ENCODE measurements around the gene MGA. TPM values are rescaled to one million over a fixed set of nuclear protein-coding genes. Genes with fewer than 3 reads are reported as not detected.

The MGA gene
- total RNA-seq, 1 donor = 61.8 TPM

DNA sequence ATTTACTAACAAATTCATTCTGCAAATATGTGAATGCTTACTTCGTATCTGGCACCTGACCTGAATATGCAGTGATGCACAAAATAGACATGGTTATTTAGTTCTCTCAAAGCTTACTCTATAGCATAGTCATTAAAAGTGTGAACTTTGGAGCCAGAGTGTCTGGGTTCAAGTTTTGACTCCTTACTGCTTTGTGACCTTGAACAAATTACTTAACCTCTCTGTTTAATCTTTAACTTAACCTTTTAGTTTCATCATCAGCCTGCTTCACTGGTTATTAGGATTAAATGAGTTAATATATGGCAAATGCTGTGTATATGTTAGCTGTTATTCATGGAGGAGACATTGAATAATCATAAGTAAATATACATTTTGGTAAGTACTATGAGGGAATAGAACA, 12.1 kb upstream of the MGA start:
- Histone ChIP-seq H3K27me3 (ENCODE audit: insufficient read depth, low read length) (no peaks in the 10 kb centered on the region), H3K4me1 (ENCODE audit: insufficient read depth, low read length) (peaks cover 25% of the 10 kb centered on the region), H3K9me3 (ENCODE audit: low read depth, low read length) (no peaks in the 10 kb centered on the region), H3K4me3 (ENCODE audit: low read length) (no peak overlapping the region)

DNA sequence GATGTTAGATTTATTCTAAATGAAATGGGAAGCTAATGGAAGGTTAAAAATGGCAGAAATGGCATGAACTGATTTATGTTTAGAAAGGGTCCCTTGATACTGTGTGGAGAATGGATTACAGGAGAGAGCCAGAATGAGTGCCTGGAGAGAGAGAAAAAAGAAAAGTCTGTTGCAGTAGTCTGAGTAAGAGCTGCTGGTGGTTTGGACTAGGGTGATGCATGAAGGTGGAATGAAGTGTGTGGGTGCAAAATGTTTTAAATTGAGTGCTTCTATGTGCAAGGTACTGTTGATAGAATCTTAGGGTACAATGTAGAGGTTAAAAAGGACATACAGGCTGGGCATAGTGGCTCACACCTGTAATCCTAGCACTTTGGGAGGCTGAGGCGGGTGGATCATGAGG, 11.4 kb upstream of the MGA start:
- Histone ChIP-seq H3K9me3 (ENCODE audit: low read depth, low read length) (no peaks in the 10 kb centered on the region), H3K27me3 (ENCODE audit: insufficient read depth, low read length) (no peaks in the 10 kb centered on the region), H3K4me1 (ENCODE audit: insufficient read depth, low read length) (peaks cover 28% of the 10 kb centered on the region), H3K4me3 (ENCODE audit: low read length) (no peak overlapping the region)

DNA sequence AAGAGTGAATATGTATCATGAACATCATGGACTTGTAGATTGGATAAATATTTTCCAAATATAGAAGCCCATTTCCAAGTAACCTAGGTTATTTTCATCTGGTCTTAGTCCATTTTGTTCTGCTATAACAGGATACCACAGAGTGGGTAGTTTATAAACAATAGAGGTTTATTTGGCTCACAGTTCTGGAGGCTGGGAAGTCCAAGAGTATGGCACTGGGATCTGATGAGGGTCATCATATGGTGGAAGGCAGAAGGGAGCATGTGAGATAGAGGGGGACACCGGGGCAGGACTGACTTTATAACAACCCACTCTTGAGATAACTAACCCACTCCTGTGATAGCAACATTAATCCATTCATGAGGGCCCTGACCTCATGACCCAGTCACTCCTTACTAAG, 9.4 kb upstream of the MGA start:
- no peak overlapping the region for H3K4me3 ChIP-seq (ENCODE audit: low read length)
- peaks cover 23% of the 10 kb centered on the region for H3K4me1 ChIP-seq (ENCODE audit: insufficient read depth, low read length)
- no peaks in the 10 kb centered on the region for H3K9me3 ChIP-seq (ENCODE audit: low read depth, low read length)
- no peaks in the 10 kb centered on the region for H3K27me3 ChIP-seq (ENCODE audit: insufficient read depth, low read length)

DNA sequence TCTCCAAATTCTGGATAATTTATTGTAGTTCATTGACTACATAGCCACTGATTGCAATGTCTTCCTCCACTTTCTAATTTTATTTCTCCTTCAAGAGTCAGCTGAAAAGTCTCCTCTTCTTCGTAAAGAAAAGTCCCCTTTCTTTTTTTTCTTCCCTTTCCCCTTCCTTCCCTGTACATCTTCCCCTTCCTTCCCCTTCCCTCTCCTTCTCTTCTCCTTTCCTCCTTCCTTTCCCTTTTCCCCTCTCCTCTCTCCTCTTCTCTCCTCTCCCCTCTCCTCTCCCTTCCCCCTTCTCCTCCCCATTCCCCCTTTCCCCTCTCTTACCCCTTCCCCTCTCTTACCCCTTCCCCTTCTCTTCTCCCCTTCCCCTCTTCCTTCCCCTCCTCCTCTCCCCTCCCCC, 8.8 kb upstream of the MGA start:
- Histone ChIP-seq H3K4me1 (ENCODE audit: insufficient read depth, low read length) (peaks cover 19% of the 10 kb centered on the region), H3K4me3 (ENCODE audit: low read length) (no peak overlapping the region), H3K27me3 (ENCODE audit: insufficient read depth, low read length) (no peaks in the 10 kb centered on the region), H3K9me3 (ENCODE audit: low read depth, low read length) (no peaks in the 10 kb centered on the region)

DNA sequence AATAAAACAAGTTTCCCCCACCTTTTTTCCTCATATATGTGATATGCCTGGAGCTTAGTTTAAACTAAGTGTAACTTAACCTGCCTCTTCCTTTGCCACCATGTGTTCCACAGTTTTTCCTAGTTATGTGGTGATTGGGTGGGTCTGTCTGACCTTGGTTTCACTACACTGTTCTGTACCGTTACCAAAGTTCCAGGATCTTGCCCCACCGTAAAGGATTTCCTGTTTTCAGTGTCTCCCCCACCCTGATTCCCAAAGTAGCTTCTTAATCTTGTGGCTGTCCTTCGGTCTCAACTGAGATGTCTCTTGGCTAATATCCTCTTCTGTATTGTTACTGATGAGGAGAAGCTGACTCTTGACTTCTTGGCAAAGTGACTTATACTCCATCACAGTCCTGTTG, 6.4 kb upstream of the MGA start:
- H3K4me3 ChIP-seq (ENCODE audit: low read length) = no peak overlapping the region
- H3K9me3 ChIP-seq (ENCODE audit: low read depth, low read length) = no peaks in the 10 kb centered on the region
- peaks cover 6% of the 10 kb centered on the region for H3K4me1 ChIP-seq (ENCODE audit: insufficient read depth, low read length)
- no peaks in the 10 kb centered on the region for H3K27me3 ChIP-seq (ENCODE audit: insufficient read depth, low read length)

DNA sequence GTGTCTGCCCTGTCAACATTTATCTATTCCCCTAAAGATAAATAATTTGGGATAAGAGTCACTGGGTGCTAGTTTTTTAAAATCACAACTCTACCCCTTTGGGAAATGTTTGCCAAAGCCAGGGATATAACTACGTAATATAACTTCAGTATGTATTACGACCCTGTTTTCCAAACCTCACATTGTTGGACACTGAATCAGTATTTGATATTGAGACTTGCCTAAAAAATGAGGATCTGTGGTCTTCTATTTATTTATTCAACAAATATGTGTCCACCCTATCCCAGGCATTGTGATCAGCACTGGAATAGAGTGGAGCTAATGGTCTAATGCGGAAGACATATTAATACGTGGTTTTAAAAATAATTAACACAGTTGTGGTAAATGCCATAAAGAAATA, 4.5 kb upstream of the MGA start:
- Histone ChIP-seq H3K9me3 (ENCODE audit: low read depth, low read length) (no peaks in the 10 kb centered on the region), H3K27me3 (ENCODE audit: insufficient read depth, low read length) (no peaks in the 10 kb centered on the region), H3K4me3 (ENCODE audit: low read length) (no peak overlapping the region), H3K4me1 (ENCODE audit: insufficient read depth, low read length) (peaks cover 18% of the 10 kb centered on the region)

DNA sequence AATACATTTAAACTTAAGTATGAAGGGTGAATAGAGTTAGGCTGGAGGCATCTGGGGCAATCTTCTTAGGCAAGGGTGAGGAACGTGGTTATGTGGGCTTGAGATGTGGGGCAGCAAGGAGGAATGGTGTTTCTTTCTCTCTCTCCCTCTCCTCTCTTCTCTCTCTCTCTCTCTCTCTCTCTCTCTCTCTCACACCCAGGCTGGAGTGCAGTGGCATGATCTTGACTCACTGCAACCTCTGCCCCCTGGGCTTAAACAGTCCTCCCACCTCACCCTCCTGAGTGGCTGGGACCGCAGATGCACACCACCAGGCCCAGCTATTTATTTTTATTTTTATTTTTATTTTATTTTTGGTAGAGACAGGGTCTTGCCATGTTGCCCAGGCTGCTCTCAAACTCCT, 4.0 kb upstream of the MGA start:
- H3K4me3 ChIP-seq (ENCODE audit: low read length) = no peak overlapping the region
- H3K9me3 ChIP-seq (ENCODE audit: low read depth, low read length) = no peaks in the 10 kb centered on the region
- H3K27me3 ChIP-seq (ENCODE audit: insufficient read depth, low read length) = no peaks in the 10 kb centered on the region
- peaks cover 23% of the 10 kb centered on the region for H3K4me1 ChIP-seq (ENCODE audit: insufficient read depth, low read length)

DNA sequence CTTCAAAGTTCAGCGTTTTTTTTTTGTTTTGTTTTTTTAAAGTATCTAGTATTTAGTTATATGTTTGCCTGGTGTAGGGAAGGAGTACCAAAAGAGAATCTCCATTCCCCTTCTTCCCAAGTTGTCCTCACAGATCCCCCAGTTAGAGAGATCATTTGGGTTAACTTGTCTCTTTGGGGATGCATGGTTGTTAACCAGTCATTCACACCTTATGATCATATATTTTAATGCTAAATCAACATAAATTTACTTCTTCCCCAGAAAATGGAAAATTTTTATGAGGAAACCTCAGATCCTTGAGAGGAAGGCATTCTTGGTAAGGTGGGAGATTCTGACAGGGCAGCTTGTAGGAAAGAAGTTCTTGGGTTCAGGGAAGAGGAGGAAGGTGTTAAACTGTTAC, 1.5 kb upstream of the MGA start:
- Histone ChIP-seq H3K27me3 (ENCODE audit: insufficient read depth, low read length) (no peaks in the 10 kb centered on the region), H3K4me3 (ENCODE audit: low read length) (no peak overlapping the region), H3K9me3 (ENCODE audit: low read depth, low read length) (no peaks in the 10 kb centered on the region), H3K4me1 (ENCODE audit: insufficient read depth, low read length) (peaks cover 32% of the 10 kb centered on the region)

DNA sequence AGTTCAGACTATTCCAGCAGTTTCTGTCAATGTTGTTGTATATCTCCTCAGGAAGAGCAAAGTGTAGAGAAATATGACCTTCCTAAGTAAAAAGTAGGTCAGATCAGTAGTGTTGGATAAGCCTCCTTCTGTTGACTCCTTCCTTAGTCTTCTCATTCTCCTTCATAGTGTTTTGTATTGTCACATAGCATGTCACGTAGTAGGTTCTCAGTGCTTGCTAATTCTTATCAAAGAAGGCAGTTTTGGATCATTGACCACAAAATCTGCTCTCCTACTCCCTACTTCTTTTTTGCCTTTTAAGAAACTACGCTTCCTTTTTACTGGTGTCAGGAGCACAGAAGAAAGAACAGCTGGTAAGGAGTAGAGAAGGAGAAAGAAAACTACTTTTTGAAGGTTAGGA, 1.0 kb upstream of the MGA start:
- H3K9me3 ChIP-seq (ENCODE audit: low read depth, low read length) = no peaks in the 10 kb centered on the region
- peaks cover 29% of the 10 kb centered on the region for H3K4me1 ChIP-seq (ENCODE audit: insufficient read depth, low read length)
- no peak overlapping the region for H3K4me3 ChIP-seq (ENCODE audit: low read length)
- no peaks in the 10 kb centered on the region for H3K27me3 ChIP-seq (ENCODE audit: insufficient read depth, low read length)

DNA sequence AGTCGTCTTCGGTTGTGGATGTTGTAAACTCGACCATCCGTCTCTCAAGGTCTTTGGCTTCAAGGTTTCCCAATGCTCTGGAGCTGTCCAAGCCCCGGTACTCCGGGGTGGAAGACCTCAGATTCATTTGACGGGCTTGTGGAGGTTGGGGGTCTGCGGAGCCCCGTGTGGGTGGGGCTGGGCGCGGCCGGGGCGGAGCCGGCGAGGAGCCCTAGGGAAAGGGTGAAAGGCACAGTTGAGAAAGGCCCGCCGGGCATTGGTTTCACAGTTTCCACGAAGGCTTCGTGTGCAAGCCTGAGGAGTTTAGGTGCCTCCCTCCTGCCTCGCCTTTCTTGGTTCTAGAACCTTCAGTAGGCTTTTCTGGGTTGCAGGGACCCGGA, 360 bp upstream of the MGA start:
- H3K4me3 ChIP-seq (ENCODE audit: low read length) = peak overlapping the region; percentile 42
- no peaks in the 10 kb centered on the region for H3K9me3 ChIP-seq (ENCODE audit: low read depth, low read length)
- peaks cover 29% of the 10 kb centered on the region for H3K4me1 ChIP-seq (ENCODE audit: insufficient read depth, low read length)
- no peaks in the 10 kb centered on the region for H3K27me3 ChIP-seq (ENCODE audit: insufficient read depth, low read length)

DNA sequence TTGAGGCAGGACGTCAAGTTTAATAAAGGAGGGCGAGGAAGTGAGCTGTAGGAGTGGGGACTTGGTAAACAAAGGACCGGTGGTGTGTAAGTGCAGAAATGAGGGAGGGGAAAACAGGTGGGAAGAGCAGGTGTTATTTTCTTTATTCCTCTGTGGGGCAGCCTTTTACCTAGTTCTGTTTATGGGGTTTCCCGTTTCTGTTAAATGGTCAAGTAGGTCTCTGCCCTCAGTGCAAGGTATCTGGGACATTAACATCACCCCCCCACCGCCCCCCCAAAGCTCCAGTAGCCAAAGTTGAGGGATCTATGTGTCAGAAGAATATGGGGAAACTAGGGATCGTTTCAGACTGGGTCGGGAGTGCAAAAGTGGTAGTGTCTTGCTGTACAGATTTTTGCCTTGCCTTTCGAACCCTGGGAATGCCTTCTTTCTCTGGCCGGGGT, 893 bp downstream of the MGA start:
- Histone ChIP-seq H3K27me3 (ENCODE audit: insufficient read depth, low read length) (no peaks in the 10 kb centered on the region), H3K9me3 (ENCODE audit: low read depth, low read length) (no peaks in the 10 kb centered on the region), H3K4me3 (ENCODE audit: low read length) (peak overlapping the region; percentile 42), H3K4me1 (ENCODE audit: insufficient read depth, low read length) (peaks cover 33% of the 10 kb centered on the region)

DNA sequence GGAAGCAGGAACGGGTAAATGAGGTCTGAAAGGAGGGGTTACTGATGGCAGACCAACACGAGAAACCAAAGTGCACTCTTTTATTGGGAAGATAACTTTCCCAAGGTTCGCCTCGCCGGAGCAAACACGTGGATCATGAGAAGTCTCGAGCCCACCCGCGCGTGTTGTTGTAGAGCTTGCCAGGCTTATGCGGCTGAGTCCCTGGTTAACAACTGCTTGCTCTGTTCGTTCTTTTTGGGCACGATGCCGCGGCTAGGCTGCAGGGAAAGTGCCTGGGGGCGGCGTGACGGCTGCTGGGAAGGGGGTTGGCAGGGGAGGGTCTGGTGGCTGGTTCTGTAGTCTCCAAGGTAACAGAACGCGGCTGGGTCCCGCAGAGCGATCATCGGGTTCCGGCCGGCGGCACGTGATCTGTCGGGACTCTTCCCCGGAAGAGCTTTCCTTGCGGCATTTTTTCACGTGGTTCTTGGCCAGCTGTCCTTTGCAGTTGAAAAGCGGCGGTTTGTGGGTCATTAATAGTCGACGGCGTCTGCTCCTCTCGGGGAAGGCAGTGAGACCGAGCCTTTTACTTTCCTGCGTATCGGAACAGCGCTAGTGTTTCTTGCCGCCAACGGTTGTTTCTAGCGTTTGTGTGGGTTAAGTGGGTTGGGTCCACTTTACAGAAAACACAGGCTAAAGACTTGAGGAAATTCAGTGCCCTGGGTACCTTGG, 1.5 kb downstream of the MGA start:
- no peaks in the 10 kb centered on the region for H3K27me3 ChIP-seq (ENCODE audit: insufficient read depth, low read length)
- H3K4me1 ChIP-seq (ENCODE audit: insufficient read depth, low read length) = peaks cover 33% of the 10 kb centered on the region
- no peaks in the 10 kb centered on the region for H3K9me3 ChIP-seq (ENCODE audit: low read depth, low read length)
- H3K4me3 ChIP-seq (ENCODE audit: low read length) = peak overlapping the region; percentile 42

DNA sequence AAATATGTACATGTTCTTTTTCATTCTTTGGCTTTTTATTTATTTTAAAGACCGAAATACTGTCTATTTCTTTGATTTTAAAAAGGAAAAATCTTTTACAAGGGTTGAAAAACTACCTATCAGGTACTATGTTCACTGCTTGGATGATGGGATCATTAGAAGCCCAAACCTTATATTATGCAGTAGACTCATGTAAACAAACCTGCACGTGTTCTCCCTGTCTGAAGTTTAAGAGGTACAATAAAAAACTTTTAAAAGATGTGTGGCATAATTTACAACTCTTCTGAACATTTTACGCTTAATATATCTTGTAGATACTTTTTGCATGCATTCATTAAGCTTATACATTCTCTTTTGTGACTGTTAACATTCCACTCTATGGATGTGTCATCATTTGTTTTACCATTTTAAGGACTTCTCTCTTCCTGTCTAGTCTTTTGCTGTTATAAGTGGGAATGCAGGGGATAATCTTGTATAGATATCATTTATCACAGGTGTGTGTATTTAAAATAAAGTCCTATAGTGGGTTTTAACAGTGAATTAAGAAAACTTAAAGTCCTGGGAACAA, 6.2 kb downstream of the MGA start:
- Histone ChIP-seq H3K4me1 (ENCODE audit: insufficient read depth, low read length) (peaks cover 24% of the 10 kb centered on the region), H3K27me3 (ENCODE audit: insufficient read depth, low read length) (no peaks in the 10 kb centered on the region), H3K9me3 (ENCODE audit: low read depth, low read length) (no peaks in the 10 kb centered on the region), H3K4me3 (ENCODE audit: low read length) (no peak overlapping the region)

DNA sequence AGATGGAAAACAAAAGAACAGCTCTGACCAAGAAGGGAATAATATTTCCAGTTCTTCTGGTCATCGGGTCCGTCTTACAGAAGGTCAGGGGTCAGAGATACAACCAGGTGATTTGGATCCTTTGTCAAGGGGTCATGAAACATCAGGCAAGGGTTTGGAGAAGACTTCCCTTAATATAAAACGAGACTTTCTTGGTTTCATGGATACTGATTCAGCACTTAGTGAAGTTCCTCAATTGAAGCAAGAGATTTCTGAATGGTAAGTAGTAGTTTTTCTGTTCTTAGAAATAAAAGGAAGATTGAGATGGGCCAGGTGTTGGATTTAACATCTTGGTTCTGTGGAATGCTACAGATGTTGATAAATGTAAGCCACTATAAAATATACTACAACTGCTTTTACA, 9.5 kb downstream of the MGA start:
- Histone ChIP-seq H3K4me1 (ENCODE audit: insufficient read depth, low read length) (peaks cover 22% of the 10 kb centered on the region), H3K9me3 (ENCODE audit: low read depth, low read length) (no peaks in the 10 kb centered on the region), H3K4me3 (ENCODE audit: low read length) (no peak overlapping the region), H3K27me3 (ENCODE audit: insufficient read depth, low read length) (no peaks in the 10 kb centered on the region)

DNA sequence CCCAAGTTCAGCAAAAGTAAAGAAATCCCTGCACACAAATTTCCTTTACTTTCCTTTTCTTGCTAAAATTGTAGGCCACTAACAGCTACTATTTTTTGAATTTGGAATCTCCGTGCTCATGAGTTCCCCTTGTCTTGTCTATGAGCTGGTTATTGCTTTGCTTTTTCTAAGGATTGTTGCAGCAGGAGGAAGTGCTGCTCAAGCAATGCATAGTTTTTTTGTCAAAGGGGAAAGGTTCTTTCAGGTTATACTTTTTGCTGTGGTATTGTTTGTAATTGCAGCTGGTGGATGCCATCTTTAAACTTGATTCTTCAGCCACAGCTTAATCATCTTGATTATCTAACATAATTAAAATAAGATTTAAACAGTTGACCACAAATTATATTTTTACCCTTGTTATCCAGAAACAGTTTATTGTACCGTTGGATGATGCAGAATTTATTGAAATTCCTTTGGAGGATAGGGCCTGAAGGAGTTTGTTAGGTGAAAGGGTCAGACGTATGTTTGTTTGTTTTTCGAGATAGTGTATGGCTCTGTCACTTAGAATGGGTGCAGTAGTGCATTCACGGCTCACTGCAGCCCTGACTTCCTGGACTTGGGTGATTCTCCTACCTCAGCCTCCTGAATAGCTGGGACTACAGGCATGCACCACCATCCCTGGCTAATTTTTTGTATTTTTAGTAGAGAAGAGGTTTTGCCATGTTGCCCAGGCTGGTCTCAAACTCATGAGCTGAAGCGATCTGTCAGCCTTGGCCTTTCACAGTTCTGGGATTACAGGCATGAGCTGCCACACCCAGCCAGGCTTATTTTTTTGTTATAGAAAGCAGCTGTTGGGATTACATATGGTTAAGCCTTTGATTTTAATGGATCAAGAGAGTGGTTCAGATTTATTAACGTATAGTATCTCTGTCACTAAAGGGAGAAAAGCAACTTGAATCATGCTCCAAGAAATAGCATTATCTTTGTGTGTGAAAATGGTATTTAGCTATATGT, 11.7 kb downstream of the MGA start:
- Histone ChIP-seq H3K9me3 (ENCODE audit: low read depth, low read length) (no peaks in the 10 kb centered on the region), H3K27me3 (ENCODE audit: insufficient read depth, low read length) (no peaks in the 10 kb centered on the region), H3K4me3 (ENCODE audit: low read length) (no peak overlapping the region), H3K4me1 (ENCODE audit: insufficient read depth, low read length) (peaks cover 20% of the 10 kb centered on the region)

All from mononuclear cell (primary cell).